PC-3 (cell line): ENCODE data around the gene CYTIP.

Experiments
- EZH2phosphoT487 ChIP-seq: fragments of 300-600 bp; sonication (generic); IDR thresholded peaks from 2 replicates; pipeline ENCODE4 v1.6.1; 2018; ENCODE audit warnings: mild to moderate bottlenecking, antibody characterized with exemption, low read length, borderline replicate concordance
- TF ChIP-seq, protein P1 (sequence below): fragments of 300-600 bp; sonication (generic); conservative IDR thresholded peaks from 2 replicates; pipeline ENCODE4 v1.5.1; 2017; ENCODE audit warnings: antibody characterized with exemption, low read depth, mild to moderate bottlenecking, low read length

GRCh38 chr2:157418239-157418641 lies 25.6 kb downstream of the CYTIP start:
- TF ChIP-seq, protein P1, sequence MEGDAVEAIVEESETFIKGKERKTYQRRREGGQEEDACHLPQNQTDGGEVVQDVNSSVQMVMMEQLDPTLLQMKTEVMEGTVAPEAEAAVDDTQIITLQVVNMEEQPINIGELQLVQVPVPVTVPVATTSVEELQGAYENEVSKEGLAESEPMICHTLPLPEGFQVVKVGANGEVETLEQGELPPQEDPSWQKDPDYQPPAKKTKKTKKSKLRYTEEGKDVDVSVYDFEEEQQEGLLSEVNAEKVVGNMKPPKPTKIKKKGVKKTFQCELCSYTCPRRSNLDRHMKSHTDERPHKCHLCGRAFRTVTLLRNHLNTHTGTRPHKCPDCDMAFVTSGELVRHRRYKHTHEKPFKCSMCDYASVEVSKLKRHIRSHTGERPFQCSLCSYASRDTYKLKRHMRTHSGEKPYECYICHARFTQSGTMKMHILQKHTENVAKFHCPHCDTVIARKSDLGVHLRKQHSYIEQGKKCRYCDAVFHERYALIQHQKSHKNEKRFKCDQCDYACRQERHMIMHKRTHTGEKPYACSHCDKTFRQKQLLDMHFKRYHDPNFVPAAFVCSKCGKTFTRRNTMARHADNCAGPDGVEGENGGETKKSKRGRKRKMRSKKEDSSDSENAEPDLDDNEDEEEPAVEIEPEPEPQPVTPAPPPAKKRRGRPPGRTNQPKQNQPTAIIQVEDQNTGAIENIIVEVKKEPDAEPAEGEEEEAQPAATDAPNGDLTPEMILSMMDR = no peak
- no peak for TF ChIP-seq EZH2phosphoT487
